Activated CD8-positive, alpha-beta memory T cell treated with anti-CD3 and anti-CD28 coated beads, Interleukin-2, amount 50 U/mL, for 1 hour (primary cell): Measurements from ENCODE around the gene NOTCH4.
"Not testable (repeated sequence)": the region's sequence is repeated elsewhere in the genome, so short reads cannot be mapped to it uniquely, and the experiment has no call there.

Experiments used
- DNase-seq: peaks from one replicate; pipeline ENCODE4 v3.0.0-alpha.2; 2020; ENCODE audit errors: extremely low read depth

Gene NOTCH4

GRCh38 chr6:32218167-32218566 lies 5.7 kb downstream of the NOTCH4 start:
- DNase-seq, result no peak

GRCh38 chr6:32216998-32217397 lies 6.9 kb downstream of the NOTCH4 start:
- DNase-seq, result no peak

GRCh38 chr6:32216285-32216684 lies 7.6 kb downstream of the NOTCH4 start:
- DNase-seq, result no peak

- no peak for DNase-seq
Observed at GRCh38 chr6:32215617-32216016, 8.2 kb downstream of the NOTCH4 start.

- no peak for DNase-seq
Observed at GRCh38 chr6:32214126-32214525, 9.7 kb downstream of the NOTCH4 start.

- DNase-seq, result no peak
Observed at GRCh38 chr6:32213649-32214048, 10.2 kb downstream of the NOTCH4 start.

- DNase-seq, result no peak
Observed at GRCh38 chr6:32212076-32212760, 11.6 kb downstream of the NOTCH4 start.

- DNase-seq, result not testable (repeated sequence)
Observed at GRCh38 chr6:32211432-32211831, 12.4 kb downstream of the NOTCH4 start.

GRCh38 chr6:32210191-32210601 lies 13.7 kb downstream of the NOTCH4 start:
- DNase-seq, result no peak

GRCh38 chr6:32208996-32209395 lies 14.9 kb downstream of the NOTCH4 start:
- DNase-seq, result no peak

GRCh38 chr6:32204268-32204715 lies 19.6 kb downstream of the NOTCH4 start:
- no peak for DNase-seq

- no peak for DNase-seq
Observed at GRCh38 chr6:32203426-32204267, 20.2 kb downstream of the NOTCH4 start.

- no peak for DNase-seq
Observed at GRCh38 chr6:32202186-32202585, 21.7 kb downstream of the NOTCH4 start.

- DNase-seq, result no peak
Observed at GRCh38 chr6:32200711-32201475, 23.0 kb downstream of the NOTCH4 start.

- no peak for DNase-seq
Observed at GRCh38 chr6:32198866-32199265, 25.0 kb downstream of the NOTCH4 start.

GRCh38 chr6:32198345-32198696 lies 25.5 kb downstream of the NOTCH4 start:
- no peak for DNase-seq

GRCh38 chr6:32196682-32197616 lies 26.9 kb downstream of the NOTCH4 start:
- DNase-seq, result no peak

- DNase-seq, result no peak
Observed at GRCh38 chr6:32195902-32196681, 27.8 kb downstream of the NOTCH4 start.

- DNase-seq, result peak; percentile 99
Observed at GRCh38 chr6:32195652-32195901, 28.3 kb downstream of the NOTCH4 start.

GRCh38 chr6:32194825-32195651 lies 28.8 kb downstream of the NOTCH4 start:
- DNase-seq, result no peak
